Measurements from ENCODE around the gene EPS15. TPM values are rescaled to one million over a fixed set of nuclear protein-coding genes. Genes with fewer than 3 reads are reported as not detected.

Gene EPS15
- total and polyA plus RNA-seq, 9 donors = 20.9 to 84.0 (median 68.4) TPM

DNA sequence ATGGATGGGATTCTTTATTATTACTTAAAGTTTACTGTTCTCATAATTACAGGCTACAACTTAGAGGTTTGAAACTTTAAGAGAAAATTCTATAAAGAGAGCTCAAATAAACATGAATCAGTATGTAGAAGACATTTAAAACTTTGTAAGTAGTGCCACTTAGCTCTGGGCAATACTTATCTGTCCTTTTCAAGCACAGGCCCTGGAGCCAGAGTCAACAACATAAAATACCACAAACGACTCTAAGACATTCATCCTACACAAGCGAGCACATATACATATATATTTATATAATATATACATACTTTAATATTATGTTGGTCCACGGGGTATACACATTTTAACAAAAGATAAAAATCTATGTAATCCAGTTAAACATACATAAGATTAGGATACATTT is 164.7 kb downstream of the EPS15 start:
- H3K9me3 ChIP-seq = no peaks in the 10 kb centered on the region
- H3K27ac ChIP-seq = no peak overlapping the region
- no peak overlapping the region for H3K4me3 ChIP-seq
- H3K36me3 ChIP-seq = no peaks in the 10 kb centered on the region
- no peak for DNase-seq
- WGBS, 3 donors = 83 to 93% (median 90%) methylated on average over 3 of the region's 3 CpGs
- intact Hi-C loops (cut with DNase I) = no loop called here
- H3K4me1 ChIP-seq (ENCODE audit: insufficient read depth) = peaks cover 6% of the 10 kb centered on the region
- H3K27me3 ChIP-seq = no peaks in the 10 kb centered on the region
- TF ChIP-seq, protein P1, sequence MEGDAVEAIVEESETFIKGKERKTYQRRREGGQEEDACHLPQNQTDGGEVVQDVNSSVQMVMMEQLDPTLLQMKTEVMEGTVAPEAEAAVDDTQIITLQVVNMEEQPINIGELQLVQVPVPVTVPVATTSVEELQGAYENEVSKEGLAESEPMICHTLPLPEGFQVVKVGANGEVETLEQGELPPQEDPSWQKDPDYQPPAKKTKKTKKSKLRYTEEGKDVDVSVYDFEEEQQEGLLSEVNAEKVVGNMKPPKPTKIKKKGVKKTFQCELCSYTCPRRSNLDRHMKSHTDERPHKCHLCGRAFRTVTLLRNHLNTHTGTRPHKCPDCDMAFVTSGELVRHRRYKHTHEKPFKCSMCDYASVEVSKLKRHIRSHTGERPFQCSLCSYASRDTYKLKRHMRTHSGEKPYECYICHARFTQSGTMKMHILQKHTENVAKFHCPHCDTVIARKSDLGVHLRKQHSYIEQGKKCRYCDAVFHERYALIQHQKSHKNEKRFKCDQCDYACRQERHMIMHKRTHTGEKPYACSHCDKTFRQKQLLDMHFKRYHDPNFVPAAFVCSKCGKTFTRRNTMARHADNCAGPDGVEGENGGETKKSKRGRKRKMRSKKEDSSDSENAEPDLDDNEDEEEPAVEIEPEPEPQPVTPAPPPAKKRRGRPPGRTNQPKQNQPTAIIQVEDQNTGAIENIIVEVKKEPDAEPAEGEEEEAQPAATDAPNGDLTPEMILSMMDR (IDR thresholded peaks at IDR 0.05) = no peak
- TF ChIP-seq EP300 (IDR thresholded peaks at IDR 0.05) (no peak), POLR2A (IDR thresholded peaks at IDR 0.05) (no peak)

DNA sequence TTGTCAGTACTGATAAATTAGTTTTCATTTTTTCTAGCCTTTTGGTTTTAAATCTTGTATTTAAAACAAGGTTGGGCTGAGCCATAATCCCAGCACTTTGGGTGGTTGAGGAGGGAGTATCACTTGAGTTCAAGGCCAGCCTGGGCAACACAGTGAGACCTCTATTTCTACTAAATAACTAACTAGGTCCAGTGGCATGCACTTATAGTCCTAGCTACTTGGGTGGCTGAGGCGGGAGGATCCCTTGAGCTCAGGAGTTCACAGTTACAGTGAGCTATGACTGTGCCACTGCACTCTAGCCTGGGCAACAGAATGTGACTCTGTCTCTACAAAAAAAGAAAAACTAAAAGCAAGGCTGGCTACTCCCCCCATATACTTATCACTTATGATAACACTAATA is 167.2 kb downstream of the EPS15 start:
- no peak overlapping the region for H3K27ac ChIP-seq
- H3K4me1 ChIP-seq (ENCODE audit: insufficient read depth) = peaks cover 6% of the 10 kb centered on the region
- WGBS, 3 donors = 16 to 31% (median 18%) methylated on average over 1 of the region's 1 CpG
- no peak overlapping the region for H3K4me3 ChIP-seq
- H3K9me3 ChIP-seq = no peaks in the 10 kb centered on the region
- H3K36me3 ChIP-seq = no peaks in the 10 kb centered on the region
- H3K27me3 ChIP-seq = no peaks in the 10 kb centered on the region
- peak in 1 of 5 donors; percentile 14 for DNase-seq
- intact Hi-C loops (cut with DNase I) = no loop called here
- TF ChIP-seq, protein P1 (IDR thresholded peaks at IDR 0.05) = no peak
- TF ChIP-seq POLR2A (IDR thresholded peaks at IDR 0.05) (no peak), EP300 (IDR thresholded peaks at IDR 0.05) (no peak)

DNA sequence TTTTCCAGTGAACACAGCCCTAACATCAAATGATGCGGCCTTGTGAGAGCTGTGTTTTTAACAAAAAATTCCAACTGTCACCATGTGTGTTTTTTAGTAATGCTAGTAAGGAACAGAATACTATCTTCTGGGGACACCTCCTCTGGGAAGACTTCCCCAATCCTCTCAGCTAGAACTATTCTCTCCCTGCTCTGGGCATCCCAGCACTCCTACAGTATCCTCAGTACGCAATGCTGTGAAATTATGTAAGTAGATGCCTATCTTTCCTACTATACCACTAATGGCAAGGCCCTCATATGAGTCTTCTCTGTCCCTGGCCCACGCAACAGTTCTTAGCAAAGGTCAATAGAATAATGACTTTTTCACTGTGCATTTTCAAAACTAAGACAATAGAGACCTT is 169.2 kb downstream of the EPS15 start:
- no peak overlapping the region for H3K4me3 ChIP-seq
- H3K27me3 ChIP-seq = no peaks in the 10 kb centered on the region
- no peaks in the 10 kb centered on the region for H3K9me3 ChIP-seq
- 96 to 100% (median 99%) methylated on average over 3 of the region's 3 CpGs for WGBS, 3 donors
- no peak overlapping the region for H3K27ac ChIP-seq
- peaks cover 6% of the 10 kb centered on the region for H3K4me1 ChIP-seq (ENCODE audit: insufficient read depth)
- TF ChIP-seq EP300 (IDR thresholded peaks at IDR 0.05) (no peak), POLR2A (IDR thresholded peaks at IDR 0.05) (no peak)
- TF ChIP-seq, protein P1 (IDR thresholded peaks at IDR 0.05) = no peak
- intact Hi-C loops (cut with DNase I) = loop anchor here in 1 of 4 donors (5.0 kb wide), 1 partner anchor 167 kb away; the partner anchor contains the start of gene EPS15
- no peaks in the 10 kb centered on the region for H3K36me3 ChIP-seq
- no peak for DNase-seq

DNA sequence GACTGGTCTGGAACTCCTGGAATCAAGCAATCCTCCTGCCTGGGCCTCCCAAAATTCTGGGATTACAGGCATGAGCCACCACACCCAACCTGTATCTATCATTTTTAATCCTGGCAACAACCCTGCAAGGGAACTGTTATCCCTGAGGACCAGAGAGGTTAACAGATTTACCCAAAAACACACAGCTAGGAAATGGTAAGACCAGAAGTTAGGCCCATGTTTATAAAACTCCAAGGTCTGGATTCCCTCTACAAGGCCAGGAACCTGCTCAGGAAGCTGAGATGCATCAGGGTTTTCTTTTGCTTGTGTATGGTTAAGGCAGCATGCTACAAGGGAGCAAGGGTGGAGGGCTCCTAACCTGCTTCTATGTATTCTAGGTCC is 170.9 kb downstream of the EPS15 start:
- Histone ChIP-seq H3K4me1 (ENCODE audit: insufficient read depth) (peaks cover 11% of the 10 kb centered on the region), H3K9me3 (no peaks in the 10 kb centered on the region), H3K36me3 (no peaks in the 10 kb centered on the region), H3K27me3 (no peaks in the 10 kb centered on the region), H3K4me3 (no peak overlapping the region), H3K27ac (no peak overlapping the region)
- DNase-seq = no peak
- TF ChIP-seq EP300 (IDR thresholded peaks at IDR 0.05) (no peak), POLR2A (IDR thresholded peaks at IDR 0.05) (no peak)
- TF ChIP-seq, protein P1 (IDR thresholded peaks at IDR 0.05) = no peak
- intact Hi-C loops (cut with DNase I) = loop anchor here in 1 of 4 donors (5.0 kb wide), 1 partner anchor 169 kb away; the partner anchor contains the start of gene EPS15

Measured in ovary (tissue), 9 donors.